Keratinocyte (primary cell): ENCODE data around the gene DHPS. TPM values are rescaled to one million over a fixed set of nuclear protein-coding genes. Genes with fewer than 3 reads are reported as not detected.
"Not testable (repeated sequence)": the region's sequence is repeated elsewhere in the genome, so short reads cannot be mapped to it uniquely, and the experiment has no call there.

Experiments used
- DNase-seq: peaks from one replicate; pipeline ENCODE4 v3.0.0-alpha.2; 2011; ENCODE audit warnings: low read depth, missing footprints, low spot score
- FAIRE-seq: peaks from 2 replicates; lab custom pipeline; 2011; peaks lifted over from hg19 to GRCh38; lab: Jason Lieb, UNC
- H2AFZ ChIP-seq: 2 replicates; pipeline ENCODE4 v1.6.0; 2012; ENCODE audit warnings: low read length, control low read depth, inconsistent platforms; ENCODE audit not compliant: control insufficient read depth
- H3K27ac ChIP-seq: 2 replicates; pipeline ENCODE4 v1.5.1; 2011; ENCODE audit warnings: low read length; ENCODE audit not compliant: control insufficient read depth, insufficient read depth
- H3K27me3 ChIP-seq: 3 replicates; pipeline ENCODE4 v1.6.0; 2011; ENCODE audit warnings: low read length; ENCODE audit not compliant: control insufficient read depth, insufficient read depth; ENCODE audit errors: extremely low read depth
- H3K36me3 ChIP-seq, 2 experiments: 2 replicates in 1 of 2; 3 replicates in 1 of 2; pipeline ENCODE4 v1.5.1; 2011; ENCODE audit warnings: low read length in 2 of 2, mild to moderate bottlenecking in 1 of 2; ENCODE audit not compliant: control insufficient read depth in 2 of 2, insufficient read depth in 2 of 2; ENCODE audit errors: extremely low read depth in 1 of 2
- H3K4me1 ChIP-seq: 3 replicates; pipeline ENCODE4 v1.5.1; 2011; ENCODE audit warnings: low read length; ENCODE audit not compliant: control insufficient read depth, insufficient read depth; ENCODE audit errors: extremely low read depth
- H3K4me2 ChIP-seq: 3 replicates; pipeline ENCODE4 v1.6.0; 2011; ENCODE audit warnings: low read depth, low read length; ENCODE audit not compliant: control insufficient read depth, insufficient read depth; ENCODE audit errors: extremely low read depth
- H3K4me3 ChIP-seq, 3 experiments: fragments of 200-600 bp in 1 of 3; sonication (generic) in 1 of 3; 2 replicates in 2 of 3; 3 replicates in 1 of 3; pipeline ENCODE4 v1.5.1; 2011 to 2016; ENCODE audit warnings: low read length in 3 of 3, mild to moderate bottlenecking in 3 of 3, control low read depth in 2 of 3, inconsistent platforms in 1 of 3, low read depth in 1 of 3, mixed read lengths in 1 of 3, mixed run types in 1 of 3, moderate library complexity in 1 of 3; ENCODE audit not compliant: control insufficient read depth in 2 of 3, insufficient read depth in 2 of 3; ENCODE audit errors: extremely low read depth in 1 of 3
- H3K79me2 ChIP-seq: 2 replicates; pipeline ENCODE4 v1.6.0; 2012; ENCODE audit warnings: low read length; ENCODE audit not compliant: control insufficient read depth, insufficient read depth
- H3K9ac ChIP-seq: 3 replicates; pipeline ENCODE4 v1.6.0; 2011; ENCODE audit warnings: low read length; ENCODE audit not compliant: control insufficient read depth, insufficient read depth; ENCODE audit errors: extremely low read depth
- H3K9me1 ChIP-seq: 3 replicates; pipeline ENCODE4 v1.6.0; 2011; ENCODE audit warnings: low read length; ENCODE audit not compliant: control insufficient read depth, insufficient read depth; ENCODE audit errors: extremely low read depth
- H3K9me3 ChIP-seq: 2 replicates; pipeline ENCODE4 v1.5.1; 2012; ENCODE audit warnings: low read depth, low read length; ENCODE audit not compliant: control insufficient read depth
- H4K20me1 ChIP-seq: 3 replicates; pipeline ENCODE4 v1.6.0; 2011; ENCODE audit warnings: low read length; ENCODE audit not compliant: control insufficient read depth, insufficient read depth; ENCODE audit errors: extremely low read depth
- EZH2 ChIP-seq: IDR thresholded peaks from one replicate; pipeline ENCODE4 v1.6.1; 2012; ENCODE audit warnings: inconsistent platforms, mild to moderate bottlenecking, low read length, moderate library complexity
- dilution Hi-C: fragments of 300-500 bp; cut with MboI; formaldehyde crosslinking; loops from one replicate; pipeline ENCODE4 v1.7.0; 2020; ENCODE audit warnings: low sequenced_read_pairs; ENCODE audit not compliant: extremely low pct_ligation_motif_present
- polyA plus RNA-seq, 5 experiments: library from polyadenylated mRNA; depleted of rRNA in 3 of 5; stranded (reverse) in 3 of 5; stranded (forward) in 1 of 5; unstranded in 1 of 5; fragments of >200 nt; gene quantifications; 1 replicate in 1 of 5; 2 replicates in 3 of 5; 3 replicates in 1 of 5; pipeline versions ENCODE4 v1.2.1 to v1.2.3, GENCODE V29; 2011 to 2012; ENCODE audit warnings: missing spikeins in 2 of 5, low read depth in 1 of 5, low replicate concordance in 1 of 5
- TF ChIP-seq, protein P1 (sequence below), 3 experiments: IDR thresholded peaks in 1 of 3; conservative IDR thresholded peaks in 1 of 3; optimal IDR thresholded peaks in 1 of 3; 2 replicates in 2 of 3; 3 replicates in 1 of 3; pipeline versions ENCODE3 to v1.5.1; 2011; ENCODE audit warnings: low read length in 3 of 3, mild to moderate bottlenecking in 3 of 3, moderate library complexity in 2 of 3, control low read depth in 1 of 3, inconsistent platforms in 1 of 3; ENCODE audit not compliant: insufficient read depth in 2 of 3; ENCODE audit errors: extremely low read depth in 1 of 3

The DHPS gene
- polyA plus RNA-seq, 1 donor (not counting 4 experiments of a cell fraction or from before 2014, with no cell fraction given), result 36.5 TPM

DNA sequence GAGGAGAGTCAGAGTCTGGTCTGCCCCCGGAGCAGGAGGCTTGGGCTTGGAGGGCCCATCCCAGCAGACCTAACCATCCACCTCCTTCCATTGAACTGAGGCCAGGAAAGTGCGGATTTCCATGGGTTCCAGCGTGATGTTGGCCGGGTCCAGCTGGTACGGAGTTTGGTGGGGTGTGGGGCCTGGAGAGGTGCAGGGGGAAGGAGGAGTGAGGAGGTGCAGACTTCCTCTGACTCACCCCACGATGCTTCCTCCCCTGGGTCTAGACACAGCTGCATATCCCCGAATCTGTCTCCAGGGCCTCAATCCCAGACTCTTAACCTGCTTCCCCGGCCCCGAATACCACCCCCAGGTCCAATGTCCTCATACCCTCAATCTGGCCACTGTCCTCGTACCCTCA is 35.1 kb downstream of the DHPS start:
- H3K27ac ChIP-seq, result no peak overlapping the region
- TF ChIP-seq, protein P1, sequence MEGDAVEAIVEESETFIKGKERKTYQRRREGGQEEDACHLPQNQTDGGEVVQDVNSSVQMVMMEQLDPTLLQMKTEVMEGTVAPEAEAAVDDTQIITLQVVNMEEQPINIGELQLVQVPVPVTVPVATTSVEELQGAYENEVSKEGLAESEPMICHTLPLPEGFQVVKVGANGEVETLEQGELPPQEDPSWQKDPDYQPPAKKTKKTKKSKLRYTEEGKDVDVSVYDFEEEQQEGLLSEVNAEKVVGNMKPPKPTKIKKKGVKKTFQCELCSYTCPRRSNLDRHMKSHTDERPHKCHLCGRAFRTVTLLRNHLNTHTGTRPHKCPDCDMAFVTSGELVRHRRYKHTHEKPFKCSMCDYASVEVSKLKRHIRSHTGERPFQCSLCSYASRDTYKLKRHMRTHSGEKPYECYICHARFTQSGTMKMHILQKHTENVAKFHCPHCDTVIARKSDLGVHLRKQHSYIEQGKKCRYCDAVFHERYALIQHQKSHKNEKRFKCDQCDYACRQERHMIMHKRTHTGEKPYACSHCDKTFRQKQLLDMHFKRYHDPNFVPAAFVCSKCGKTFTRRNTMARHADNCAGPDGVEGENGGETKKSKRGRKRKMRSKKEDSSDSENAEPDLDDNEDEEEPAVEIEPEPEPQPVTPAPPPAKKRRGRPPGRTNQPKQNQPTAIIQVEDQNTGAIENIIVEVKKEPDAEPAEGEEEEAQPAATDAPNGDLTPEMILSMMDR (optimal IDR thresholded peaks at IDR 0.05 in 1 of 3, IDR thresholded peaks at IDR 0.05 in 1 of 3, conservative IDR thresholded peaks at IDR 0.05 in 1 of 3; ENCODE audit: extremely low read depth in 1 of 3, insufficient read depth in 2 of 3, low read length in 3 of 3), result no peak
- TF ChIP-seq EZH2, result no peak
- no peaks in the 10 kb centered on the region for H3K79me2 ChIP-seq
- no peaks in the 10 kb centered on the region for H3K9me1 ChIP-seq
- no peaks in the 10 kb centered on the region for H3K9me3 ChIP-seq
- no peaks in the 10 kb centered on the region for H3K4me1 ChIP-seq
- dilution Hi-C loops, result no loop called here
- H3K9ac ChIP-seq, result no peak overlapping the region
- no peak overlapping the region for H3K4me3 ChIP-seq
- FAIRE-seq (no peak), DNase-seq (no peak)
- H2AFZ ChIP-seq, result no peak overlapping the region
- H3K27me3 ChIP-seq, result no peaks in the 10 kb centered on the region
- H4K20me1 ChIP-seq, result no peaks in the 10 kb centered on the region
- no peak overlapping the region for H3K4me2 ChIP-seq
- peaks cover 0 to 4% of the 10 kb centered on the region in 2 experiments for H3K36me3 ChIP-seq

DNA sequence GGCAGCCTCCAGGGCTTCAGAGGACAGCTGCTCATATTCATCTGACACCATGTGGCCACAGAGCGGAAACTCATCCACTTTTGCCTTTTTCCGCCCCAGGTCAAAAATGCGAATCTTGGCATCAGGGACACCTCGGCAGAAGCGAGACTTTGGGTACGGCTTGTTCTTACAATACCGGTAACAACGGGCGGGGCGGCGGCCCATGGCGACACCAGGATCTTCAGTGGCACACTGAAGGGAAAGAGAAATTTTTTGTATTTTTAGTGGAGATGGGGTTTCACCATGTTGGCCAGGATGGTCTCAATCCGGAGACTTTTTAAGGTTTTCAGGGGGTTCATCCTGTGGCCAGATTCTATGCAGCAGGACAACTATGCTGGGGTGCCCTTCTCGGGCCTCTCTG is 38.0 kb downstream of the DHPS start:
- H3K4me3 ChIP-seq, H2AFZ ChIP-seq, H3K79me2 ChIP-seq, H3K4me1 ChIP-seq, FAIRE-seq, H3K4me2 ChIP-seq, H3K9me1 ChIP-seq, dilution Hi-C loops, DNase-seq, H3K9me3 ChIP-seq, H4K20me1 ChIP-seq, H3K36me3 ChIP-seq, H3K27me3 ChIP-seq, H3K27ac ChIP-seq, H3K9ac ChIP-seq: not testable (repeated sequence)

DNA sequence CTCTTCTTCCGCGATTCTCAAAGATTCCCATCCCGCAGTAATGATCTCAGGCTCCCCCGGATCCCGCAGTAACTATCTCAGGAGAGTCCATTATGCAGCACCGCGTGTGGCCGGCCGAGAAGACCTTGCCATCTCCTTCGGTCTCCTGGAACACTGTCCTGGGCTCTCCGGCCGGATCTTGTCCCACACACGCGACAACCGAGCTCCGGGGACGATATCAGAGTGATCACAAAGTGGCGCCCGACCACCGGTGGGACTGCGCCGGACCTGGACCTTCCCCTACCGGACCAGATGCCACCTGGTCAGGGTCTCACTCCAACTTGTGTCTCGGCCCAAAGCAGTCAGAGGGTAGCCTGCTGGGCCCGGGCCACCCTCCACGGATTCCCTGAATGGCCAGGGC is 39.2 kb downstream of the DHPS start:
- dilution Hi-C loops, result no loop called here
- H2AFZ ChIP-seq, result no peak overlapping the region
- TF ChIP-seq, protein P1 (optimal IDR thresholded peaks at IDR 0.05 in 1 of 3, IDR thresholded peaks at IDR 0.05 in 1 of 3, conservative IDR thresholded peaks at IDR 0.05 in 1 of 3; ENCODE audit: extremely low read depth in 1 of 3, insufficient read depth in 2 of 3, low read length in 3 of 3), result no peak
- no peak for TF ChIP-seq EZH2
- DNase-seq (no peak), FAIRE-seq (no peak)
- H3K4me1 ChIP-seq, result peaks cover 4% of the 10 kb centered on the region
- no peak overlapping the region for H3K4me2 ChIP-seq
- H3K4me3 ChIP-seq, result no peak overlapping the region
- no peaks in the 10 kb centered on the region for H4K20me1 ChIP-seq
- H3K79me2 ChIP-seq, result no peaks in the 10 kb centered on the region
- H3K9me3 ChIP-seq, result no peaks in the 10 kb centered on the region
- H3K27ac ChIP-seq, result no peak overlapping the region
- H3K36me3 ChIP-seq, result peaks cover 0 to 4% of the 10 kb centered on the region in 2 experiments
- no peaks in the 10 kb centered on the region for H3K9me1 ChIP-seq
- H3K9ac ChIP-seq, result no peak overlapping the region
- no peaks in the 10 kb centered on the region for H3K27me3 ChIP-seq
